ENCODE results near the gene COL26A1. TPM values are rescaled to one million over a fixed set of nuclear protein-coding genes. Genes with fewer than 3 reads are reported as not detected.
A peak's percentile ranks its signal among the peaks of the same experiment; 100 is the strongest.

COL26A1 gene
- total RNA-seq, 6 donors from 2014 or later, result 0.20 to 1.0 (median 0.30) TPM; not detected in 2

DNA sequence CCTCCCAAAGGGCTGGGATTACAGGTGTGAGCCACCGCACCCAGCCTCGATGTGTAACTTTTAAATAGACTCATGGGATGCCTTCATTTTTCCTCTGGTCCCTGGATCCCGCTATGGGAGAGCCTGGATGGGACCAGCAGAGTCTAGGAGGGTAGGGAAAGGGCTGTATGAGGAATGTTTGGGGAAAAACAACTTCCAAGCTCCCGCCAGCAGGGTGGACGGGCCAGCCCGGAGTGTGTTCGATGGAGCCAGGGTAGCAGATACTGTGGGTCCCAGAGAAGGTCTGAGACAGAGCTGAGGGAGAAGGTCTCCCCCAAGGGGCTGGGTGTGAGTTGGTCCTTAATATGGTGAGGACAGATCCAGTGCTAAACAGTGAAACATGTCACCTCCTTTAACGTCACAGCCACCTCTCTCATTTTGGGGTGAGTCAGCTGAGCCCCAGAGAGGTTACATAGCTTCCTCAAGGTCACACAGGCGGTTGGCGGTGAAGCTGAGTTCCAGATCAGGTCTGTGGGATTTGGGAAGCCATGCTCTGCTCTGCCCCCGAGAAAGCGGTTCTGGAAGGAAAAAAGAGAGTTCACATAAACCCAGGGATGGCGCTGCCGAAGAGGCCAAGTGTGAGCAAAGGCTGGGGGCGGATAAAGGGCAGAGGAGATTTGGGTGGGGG is 200.0 kb downstream of the COL26A1 start:
- Histone ChIP-seq H3K36me3 (no peaks in the 10 kb centered on the region), H3K9me3 (no peaks in the 10 kb centered on the region), H3K27ac (no peak overlapping the region), H3K27me3 (no peaks in the 10 kb centered on the region), H3K4me3 (no peak overlapping the region), H3K4me1 (no peaks in the 10 kb centered on the region)
- TF ChIP-seq, protein P1, sequence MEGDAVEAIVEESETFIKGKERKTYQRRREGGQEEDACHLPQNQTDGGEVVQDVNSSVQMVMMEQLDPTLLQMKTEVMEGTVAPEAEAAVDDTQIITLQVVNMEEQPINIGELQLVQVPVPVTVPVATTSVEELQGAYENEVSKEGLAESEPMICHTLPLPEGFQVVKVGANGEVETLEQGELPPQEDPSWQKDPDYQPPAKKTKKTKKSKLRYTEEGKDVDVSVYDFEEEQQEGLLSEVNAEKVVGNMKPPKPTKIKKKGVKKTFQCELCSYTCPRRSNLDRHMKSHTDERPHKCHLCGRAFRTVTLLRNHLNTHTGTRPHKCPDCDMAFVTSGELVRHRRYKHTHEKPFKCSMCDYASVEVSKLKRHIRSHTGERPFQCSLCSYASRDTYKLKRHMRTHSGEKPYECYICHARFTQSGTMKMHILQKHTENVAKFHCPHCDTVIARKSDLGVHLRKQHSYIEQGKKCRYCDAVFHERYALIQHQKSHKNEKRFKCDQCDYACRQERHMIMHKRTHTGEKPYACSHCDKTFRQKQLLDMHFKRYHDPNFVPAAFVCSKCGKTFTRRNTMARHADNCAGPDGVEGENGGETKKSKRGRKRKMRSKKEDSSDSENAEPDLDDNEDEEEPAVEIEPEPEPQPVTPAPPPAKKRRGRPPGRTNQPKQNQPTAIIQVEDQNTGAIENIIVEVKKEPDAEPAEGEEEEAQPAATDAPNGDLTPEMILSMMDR (IDR thresholded peaks at IDR 0.05), result no peak
- TF ChIP-seq EP300 (IDR thresholded peaks at IDR 0.05), result no peak
- no peak for TF ChIP-seq POLR2A (IDR thresholded peaks at IDR 0.05)
- TF ChIP-seq POLR2AphosphoS5 (IDR thresholded peaks at IDR 0.05), result no peak
- DNase-seq, result peak in 1 of 2 donors; percentile 8
- ATAC-seq (ENCODE audit: low FRiP score in 2 of 2), result no peak
- WGBS, 2 donors, result 76 to 90% methylated on average over 15 of the region's 15 CpGs

GRCh38 chr7:101563198-101563901 is 200.7 kb downstream of the COL26A1 start:
- H3K4me1 ChIP-seq, result no peaks in the 10 kb centered on the region
- H3K27me3 ChIP-seq, result no peaks in the 10 kb centered on the region
- 60 to 65% methylated on average over 8 to 15 of the region's 15 CpGs for WGBS, 2 donors
- ATAC-seq (ENCODE audit: low FRiP score in 2 of 2) (peak in 1 of 2 donors; percentile 3), DNase-seq (peak in 1 of 2 donors; percentile 14)
- H3K27ac ChIP-seq, result no peak overlapping the region
- H3K4me3 ChIP-seq, result no peak overlapping the region
- TF ChIP-seq POLR2AphosphoS5 (IDR thresholded peaks at IDR 0.05) (no peak), POLR2A (IDR thresholded peaks at IDR 0.05) (no peak), EP300 (IDR thresholded peaks at IDR 0.05) (no peak)
- TF ChIP-seq, protein P1 (IDR thresholded peaks at IDR 0.05), result no peak
- no peaks in the 10 kb centered on the region for H3K9me3 ChIP-seq
- H3K36me3 ChIP-seq, result no peaks in the 10 kb centered on the region

DNA sequence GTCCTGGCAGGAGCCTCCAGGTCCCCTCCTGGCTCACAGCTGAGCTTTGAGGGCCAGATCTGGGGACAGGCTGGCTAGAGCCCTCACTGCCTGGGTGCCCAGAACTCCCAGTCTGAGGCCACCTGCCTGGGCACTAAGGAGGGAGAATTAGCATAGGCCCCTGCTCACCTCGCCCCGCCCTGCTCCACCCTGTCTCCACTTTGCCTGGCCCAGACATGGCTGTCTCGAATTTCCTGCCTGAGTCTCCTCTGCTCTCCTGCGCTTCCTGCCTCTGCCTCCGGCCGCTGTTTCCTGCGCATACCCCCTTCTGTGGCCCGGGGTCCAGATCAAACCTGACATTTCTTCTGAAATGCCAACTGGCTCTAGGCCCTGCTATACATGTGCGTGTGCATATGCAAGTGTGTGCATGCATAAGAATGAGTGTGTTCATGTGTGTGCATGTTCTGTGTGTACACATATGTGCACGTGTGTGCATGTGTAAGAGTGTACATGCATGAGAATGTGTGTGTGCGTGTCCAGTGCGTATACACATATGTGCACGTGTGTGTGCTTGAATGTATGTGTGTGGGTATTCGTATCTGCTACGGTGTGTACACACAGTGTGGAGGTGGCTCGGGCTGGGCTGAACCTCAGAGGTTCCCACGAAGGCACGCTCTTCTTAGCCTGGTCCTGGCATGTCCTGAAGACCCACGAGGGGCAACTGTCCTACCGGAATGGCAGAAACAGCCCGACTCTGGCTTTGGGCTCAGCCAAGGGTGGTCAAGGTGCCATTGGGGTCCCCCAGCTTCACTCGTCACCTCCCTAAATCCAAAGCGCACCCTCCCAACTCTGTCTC is 201.5 kb downstream of the COL26A1 start:
- Histone ChIP-seq H3K4me1 (no peaks in the 10 kb centered on the region), H3K36me3 (no peaks in the 10 kb centered on the region), H3K4me3 (no peak overlapping the region), H3K27ac (no peak overlapping the region), H3K27me3 (no peaks in the 10 kb centered on the region), H3K9me3 (no peaks in the 10 kb centered on the region)
- DNase-seq (peak in 1 of 2 donors; percentile 16), ATAC-seq (ENCODE audit: low FRiP score in 2 of 2) (peak in 1 of 2 donors; percentile 63)
- WGBS, 2 donors, result 69 to 75% methylated on average over 23 of the region's 23 CpGs
- TF ChIP-seq, protein P1 (IDR thresholded peaks at IDR 0.05), result no peak
- TF ChIP-seq EP300 (IDR thresholded peaks at IDR 0.05), result no peak
- no peak for TF ChIP-seq POLR2AphosphoS5 (IDR thresholded peaks at IDR 0.05)
- TF ChIP-seq POLR2A (IDR thresholded peaks at IDR 0.05), result no peak

GRCh38 chr7:101564778-101565211 is 202.1 kb downstream of the COL26A1 start:
- Histone ChIP-seq H3K27ac (no peak overlapping the region), H3K4me3 (no peak overlapping the region), H3K27me3 (no peaks in the 10 kb centered on the region), H3K9me3 (no peaks in the 10 kb centered on the region), H3K4me1 (no peaks in the 10 kb centered on the region), H3K36me3 (no peaks in the 10 kb centered on the region)
- 15 to 47% methylated on average over 4 to 16 of the region's 16 CpGs for WGBS, 2 donors
- no peak for TF ChIP-seq POLR2AphosphoS5 (IDR thresholded peaks at IDR 0.05)
- TF ChIP-seq, protein P1 (IDR thresholded peaks at IDR 0.05), result no peak
- TF ChIP-seq EP300 (IDR thresholded peaks at IDR 0.05), result no peak
- TF ChIP-seq POLR2A (IDR thresholded peaks at IDR 0.05), result no peak
- no peak for ATAC-seq (ENCODE audit: low FRiP score in 2 of 2)
- DNase-seq, result peak in 1 of 2 donors; percentile 20
